LoVo (cell line): ENCODE measurements around the gene RABGAP1L.
"Not testable (repeated sequence)": the region's sequence is repeated elsewhere in the genome, so short reads cannot be mapped to it uniquely, and the experiment has no call there.

Experiments used
- DNase-seq: peaks from one replicate; pipeline ENCODE4 v3.0.0-alpha.2; 2016; ENCODE audit warnings: low spot score

Gene RABGAP1L

DNA sequence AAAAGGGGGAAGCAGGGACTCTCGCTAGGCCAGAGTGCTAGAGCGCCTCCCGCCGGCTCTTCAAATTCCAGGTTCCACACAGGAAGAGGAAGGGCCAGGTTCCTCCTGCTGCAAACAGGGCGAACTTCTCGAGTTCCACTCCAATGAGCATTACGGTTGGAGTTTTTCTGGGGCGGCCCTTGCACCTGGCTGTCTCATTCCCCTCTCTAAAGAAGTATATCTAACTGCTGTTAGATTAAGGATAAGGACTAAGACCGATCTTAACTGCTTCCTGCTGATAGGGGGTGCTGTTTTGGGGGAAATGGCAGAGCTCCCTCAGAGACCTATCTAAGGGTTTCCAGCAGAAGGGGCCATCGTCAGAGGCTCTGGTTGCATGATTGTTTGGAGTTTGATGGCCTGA is 138.0 kb downstream of the RABGAP1L start:
- DNase-seq = no peak

GRCh38 chr1:174301295-174302077 is 142.2 kb downstream of the RABGAP1L start:
- no peak for DNase-seq

DNA sequence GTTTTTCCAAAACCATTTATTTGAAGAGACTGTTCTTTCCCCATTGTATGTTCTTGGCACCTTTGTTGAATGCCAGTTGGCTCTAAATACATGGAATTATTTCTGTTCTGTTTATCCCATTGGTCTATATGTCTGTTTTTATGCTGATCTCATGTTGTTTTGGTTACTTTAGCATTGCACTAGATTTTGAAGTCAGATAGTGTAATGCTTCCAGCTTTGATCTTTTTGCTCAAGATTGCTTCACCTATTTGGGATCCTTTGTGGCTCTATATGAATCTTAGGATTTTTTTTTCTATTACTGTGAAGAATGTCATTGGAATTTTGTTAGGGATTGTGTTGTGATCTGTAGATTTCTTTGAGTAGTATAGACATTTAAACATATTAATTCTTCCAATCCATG is 149.3 kb downstream of the RABGAP1L start:
- no peak for DNase-seq

- DNase-seq = no peak
These were observed 150.2 kb downstream of the RABGAP1L start for GRCh38 chr1:174309490-174309889.

- DNase-seq = no peak
These were observed 155.1 kb downstream of the RABGAP1L start for GRCh38 chr1:174314433-174314832.

GRCh38 chr1:174315239-174315638 is 155.9 kb downstream of the RABGAP1L start:
- DNase-seq = no peak

- DNase-seq = not testable (repeated sequence)
These were observed 161.6 kb downstream of the RABGAP1L start for GRCh38 chr1:174320897-174321296.

DNA sequence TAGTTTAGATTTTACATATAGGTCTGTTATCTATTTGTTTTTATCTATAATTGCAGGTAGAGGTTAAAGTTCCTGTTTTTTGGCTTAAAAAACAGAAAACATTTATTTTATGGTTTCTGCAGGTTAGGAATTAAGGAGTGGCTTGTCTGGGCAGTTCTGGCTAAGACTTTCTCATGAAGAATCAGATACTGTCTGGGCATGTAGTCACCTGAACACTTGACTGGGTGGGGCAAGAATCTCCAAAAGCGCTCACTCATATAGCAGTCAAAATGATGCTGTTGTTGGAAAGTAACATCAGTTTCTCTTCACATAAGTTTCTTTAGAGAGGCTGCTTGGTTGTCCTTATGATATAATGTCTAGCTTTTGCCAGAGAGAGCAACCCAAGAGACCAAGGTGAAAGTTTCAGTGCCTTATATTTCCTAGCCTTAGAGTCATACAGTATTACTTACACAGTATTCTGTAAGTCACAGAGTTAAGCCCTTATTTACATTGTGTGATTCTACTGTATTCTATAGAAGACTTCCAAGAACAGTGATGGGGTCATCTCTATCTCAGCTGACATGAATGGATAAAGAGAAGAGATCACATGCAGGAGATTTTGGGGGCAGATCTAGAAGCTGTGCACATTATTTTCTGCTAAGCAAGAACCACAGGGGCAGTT is 163.0 kb downstream of the RABGAP1L start:
- DNase-seq = no peak

- DNase-seq = no peak
These were observed 165.2 kb downstream of the RABGAP1L start for GRCh38 chr1:174324493-174324892.

DNA sequence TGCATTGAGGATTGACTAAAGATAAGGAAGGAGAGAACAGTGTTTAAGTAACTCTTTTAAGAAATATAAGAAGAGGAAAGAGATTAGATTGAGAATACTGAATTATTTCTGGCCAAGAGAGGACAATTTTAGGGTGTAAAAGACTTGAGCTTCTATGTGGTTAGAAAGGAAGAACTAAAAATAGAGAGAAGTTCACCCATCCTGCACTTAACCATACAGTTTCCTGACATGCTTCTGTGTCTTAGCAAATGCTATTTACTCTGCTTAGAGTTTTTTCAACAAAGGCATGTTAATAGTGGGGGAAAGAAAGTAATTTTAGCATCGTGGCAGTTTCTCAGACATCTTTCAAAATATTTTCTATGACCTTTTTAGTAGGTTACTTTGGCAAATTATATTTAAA is 165.6 kb downstream of the RABGAP1L start:
- DNase-seq = no peak

DNA sequence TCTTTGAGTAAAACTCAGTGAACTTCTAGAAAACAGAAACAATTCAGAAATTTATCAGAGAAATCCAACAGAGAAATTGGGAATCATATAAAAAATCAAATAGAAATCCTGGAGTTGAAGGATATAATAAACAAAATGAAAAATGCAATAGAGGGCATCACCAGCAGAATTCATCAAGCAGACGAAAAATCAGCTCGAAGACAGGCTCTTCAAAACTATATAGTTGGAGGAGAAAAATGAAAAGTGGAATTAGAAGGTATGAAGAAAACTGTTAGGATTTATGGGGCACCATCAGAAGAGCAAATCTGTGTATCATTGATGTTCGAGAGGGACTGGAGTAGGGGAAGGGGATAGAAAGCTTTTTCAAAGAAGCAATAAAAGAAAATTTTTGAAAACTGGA is 167.0 kb downstream of the RABGAP1L start:
- no peak for DNase-seq

DNA sequence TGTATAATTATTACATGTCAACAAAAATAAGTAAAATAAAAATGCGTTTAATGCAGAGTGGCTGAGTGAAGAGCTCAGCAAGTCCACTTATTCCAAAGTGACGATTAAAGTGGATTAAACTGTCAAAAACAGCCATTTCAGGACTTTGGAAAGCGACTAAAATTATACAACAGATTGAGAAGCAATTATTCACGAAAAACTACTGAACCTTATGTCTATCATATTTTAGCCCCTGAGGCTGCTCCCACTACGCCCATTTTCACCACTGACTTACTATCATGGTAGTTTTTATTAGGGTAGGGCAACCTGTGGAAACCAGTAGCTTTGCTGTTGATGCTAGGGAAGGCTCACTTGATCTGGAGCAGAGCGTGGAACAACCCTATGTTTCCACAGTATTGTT is 174.1 kb downstream of the RABGAP1L start:
- DNase-seq = no peak

DNA sequence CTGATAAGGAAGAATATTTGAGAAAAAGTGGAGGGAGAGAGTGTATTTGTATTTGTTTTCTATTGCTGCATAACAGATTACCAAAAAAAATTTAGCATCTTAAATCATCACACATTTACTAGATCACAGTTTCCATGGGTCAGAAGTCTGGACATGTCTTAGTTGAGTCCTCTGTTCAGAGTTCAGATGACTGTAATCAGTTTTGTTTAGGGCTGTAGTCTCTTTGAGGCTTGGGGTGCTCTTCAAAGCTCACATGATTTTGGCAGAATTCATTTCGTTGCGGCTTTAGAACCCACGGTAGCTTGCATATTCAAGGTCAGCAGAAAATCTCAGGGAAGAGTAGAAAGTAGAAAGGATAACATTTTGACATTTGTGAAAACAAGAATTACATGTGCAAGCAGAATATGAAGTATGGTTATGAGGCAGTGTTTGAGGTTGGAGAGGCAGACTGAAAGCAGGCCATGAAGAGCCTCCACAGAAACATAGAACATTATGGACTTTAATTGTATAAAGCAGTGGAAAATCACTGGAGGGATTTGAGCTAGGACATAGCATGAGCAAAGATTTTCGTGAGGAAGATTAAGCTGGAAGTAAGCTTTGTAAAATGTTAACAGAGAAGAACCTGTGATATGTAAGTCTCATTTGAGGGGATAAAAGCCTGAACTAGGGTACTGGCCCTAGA is 177.8 kb downstream of the RABGAP1L start:
- no peak for DNase-seq

GRCh38 chr1:174340404-174340803 is 181.1 kb downstream of the RABGAP1L start:
- not testable (repeated sequence) for DNase-seq

DNA sequence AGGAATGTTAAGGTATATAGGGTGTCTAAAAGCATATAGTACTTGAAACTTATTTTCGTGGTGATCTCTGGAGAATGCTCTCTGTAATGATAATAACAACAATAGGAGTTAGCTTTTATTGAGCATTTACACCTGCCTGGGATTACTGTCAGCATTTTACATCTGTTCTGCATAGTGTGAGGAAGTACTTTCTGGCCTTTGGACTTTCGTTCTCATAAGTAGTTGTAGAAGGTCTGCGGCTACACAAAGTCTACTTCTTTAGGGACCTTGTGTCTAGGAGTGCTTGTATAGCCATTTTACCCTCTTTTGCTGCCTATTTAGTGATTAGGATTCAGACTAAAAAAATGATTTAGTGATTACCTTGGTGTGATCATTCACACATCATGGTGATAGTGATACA is 184.8 kb downstream of the RABGAP1L start:
- no peak for DNase-seq

GRCh38 chr1:174352117-174352516 is 192.8 kb downstream of the RABGAP1L start:
- DNase-seq = no peak

GRCh38 chr1:174352883-174353608 is 193.7 kb downstream of the RABGAP1L start:
- no peak for DNase-seq

DNA sequence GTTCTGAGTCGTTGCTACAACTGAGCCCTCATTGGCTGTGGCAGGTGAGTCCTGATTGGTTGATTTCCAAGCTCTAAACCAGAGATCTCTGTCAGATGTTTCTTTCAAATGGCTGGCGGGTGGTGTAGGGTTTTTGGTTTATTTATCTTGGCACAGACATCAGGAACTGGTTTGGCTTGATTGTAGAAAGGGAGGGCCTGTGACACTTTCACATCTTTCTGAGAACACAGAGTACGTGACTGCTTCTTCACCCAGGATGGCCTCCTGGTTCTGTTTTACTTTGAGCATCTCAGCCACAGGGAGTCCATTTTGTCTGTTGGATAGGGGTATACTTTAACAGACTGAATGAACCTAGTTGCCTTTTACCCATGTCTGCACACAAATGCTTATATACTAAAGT is 199.0 kb downstream of the RABGAP1L start:
- no peak for DNase-seq

GRCh38 chr1:174358786-174359453 is 199.6 kb downstream of the RABGAP1L start:
- no peak for DNase-seq

- DNase-seq = no peak
These were observed 200.1 kb downstream of the RABGAP1L start for GRCh38 chr1:174359454-174359805.

DNA sequence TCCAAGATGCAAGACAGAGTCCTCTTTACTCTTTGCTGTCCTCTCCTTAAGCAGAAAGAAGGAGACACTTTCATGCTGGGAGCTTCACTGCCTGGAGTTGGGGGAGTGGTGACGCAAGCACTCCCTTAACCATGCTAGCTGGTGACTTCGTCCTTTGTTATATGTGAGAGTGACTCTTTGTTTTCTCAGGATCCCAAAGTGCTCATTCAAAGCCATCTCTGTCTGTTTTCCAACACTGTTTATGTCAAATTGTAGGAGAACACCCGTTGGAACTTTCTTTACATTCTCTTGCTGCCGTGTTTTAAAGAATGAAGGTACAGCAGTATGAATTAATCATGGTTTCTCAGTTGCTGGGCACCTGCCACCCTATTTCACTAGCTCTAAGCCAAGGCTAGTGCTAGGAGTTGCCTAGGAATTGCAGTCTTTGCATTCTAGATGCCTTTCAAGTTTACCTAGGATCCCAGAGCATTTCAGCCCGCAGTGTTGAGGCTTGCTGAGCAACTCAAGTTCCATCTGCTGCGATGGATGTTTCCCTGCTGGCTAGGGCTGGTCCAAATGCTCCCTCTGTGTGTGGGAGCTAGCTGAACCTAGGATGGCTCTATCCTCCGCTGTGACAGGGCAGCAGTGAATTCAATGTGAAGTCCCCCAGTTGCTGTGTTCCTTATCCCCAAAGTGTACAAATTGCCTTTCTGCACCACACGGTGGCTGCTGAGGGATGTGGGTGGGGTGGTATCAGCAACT is 205.8 kb downstream of the RABGAP1L start:
- no peak for DNase-seq
